ENCODE data around the gene CDH20. TPM values are rescaled to one million over a fixed set of nuclear protein-coding genes. Genes with fewer than 3 reads are reported as not detected.

Gene CDH20
- polyA plus RNA-seq, 2 of the 4 experiments (the other 2 are of a cell fraction), result not detected

- TF ChIP-seq BHLHE40 (IDR thresholded peaks at IDR 0.05; ENCODE audit: low read depth, low read length) (no peak), POLR2A (IDR thresholded peaks at IDR 0.05; ENCODE audit: low read length) (no peak), POLR2AphosphoS2 (conservative IDR thresholded peaks at IDR 0.05; ENCODE audit: low read length) (no peak), JUNB (IDR thresholded peaks at IDR 0.05) (no peak), CHD4 (IDR thresholded peaks at IDR 0.05; ENCODE audit: borderline replicate concordance) (no peak), GATA3 (IDR thresholded peaks at IDR 0.05; ENCODE audit: borderline replicate concordance) (no peak)
These were observed 218.4 kb downstream of the CDH20 start (continued) for GRCh38 chr18:61551586-61551985.

- ATAC-seq (no peak), FAIRE-seq (no peak), DNase-seq (ENCODE audit: low read depth in 1 of 2, low spot score in 1 of 2) (no peak)
- ChIA-PET CTCF (no interaction called here), POLR2A (interaction anchor here (0.6 kb wide), 1 partner anchor 255 kb away, joined by 3 read pairs; no protein-coding TSS in a partner anchor)
- H3K27ac ChIP-seq, result no peak overlapping the region
- 43% methylated on average over 4 of the region's 4 CpGs for WGBS (ENCODE audit: missing lambda C conversion rate)
- no peak overlapping the region for H3K4me3 ChIP-seq
- no peak overlapping the region for H3K4me2 ChIP-seq
- no peaks in the 10 kb centered on the region for H3K9me3 ChIP-seq
- TF ChIP-seq MAFK (IDR thresholded peaks at IDR 0.05; ENCODE audit: partially characterized antibody), result no peak
- no peak for TF ChIP-seq GATA3 (IDR thresholded peaks at IDR 0.05; ENCODE audit: borderline replicate concordance)
- no peak for TF ChIP-seq EP300 (IDR thresholded peaks at IDR 0.05)
- no peak for TF ChIP-seq MAZ (IDR thresholded peaks at IDR 0.05; ENCODE audit: borderline replicate concordance, low read depth, low read length)
- TF ChIP-seq TP53 (CRISPR knock-in tag; IDR thresholded peaks at IDR 0.05), result no peak
- no peak for TF ChIP-seq FOSB (CRISPR knock-in tag; IDR thresholded peaks at IDR 0.05)
- TF ChIP-seq BHLHE40 (IDR thresholded peaks at IDR 0.05; ENCODE audit: low read depth, low read length), result no peak
- no peak for TF ChIP-seq POLR2A (IDR thresholded peaks at IDR 0.05; ENCODE audit: low read length)
- TF ChIP-seq HOXB5 (CRISPR knock-in tag; IDR thresholded peaks at IDR 0.05), result no peak
- no peak for TF ChIP-seq HDAC2 (IDR thresholded peaks at IDR 0.05)
- TF ChIP-seq CHD2 (IDR thresholded peaks at IDR 0.05; ENCODE audit: low read length, partially characterized antibody), result no peak
- TF ChIP-seq HMGXB4 (CRISPR knock-in tag; IDR thresholded peaks at IDR 0.05; ENCODE audit: borderline replicate concordance), result no peak
- TF ChIP-seq FOSL2 (IDR thresholded peaks at IDR 0.05), result no peak
- TF ChIP-seq FOSL2 (CRISPR knock-in tag; IDR thresholded peaks at IDR 0.05), result no peak
- no peak for TF ChIP-seq CBX2 (IDR thresholded peaks at IDR 0.05; ENCODE audit: borderline replicate concordance, low read depth)
- TF ChIP-seq CHD4 (IDR thresholded peaks at IDR 0.05; ENCODE audit: borderline replicate concordance), result no peak
- no peaks in the 10 kb centered on the region for H3K4me1 ChIP-seq
These were observed 219.9 kb downstream of the CDH20 start for GRCh38 chr18:61553045-61553659.

GRCh38 chr18:61554117-61554776, 221.0 kb downstream of the CDH20 start:
- DNase-seq (ENCODE audit: low read depth in 1 of 2, low spot score in 1 of 2) (no peak), ATAC-seq (no peak), FAIRE-seq (no peak)
- POLR2A ChIA-PET, result no interaction called here
- Histone ChIP-seq H3K4me2 (no peak overlapping the region), H3K9me3 (no peaks in the 10 kb centered on the region), H3K4me3 (no peak overlapping the region), H3K4me1 (no peaks in the 10 kb centered on the region), H3K27ac (no peak overlapping the region)
- CTCF ChIA-PET, result interaction anchor here (0.8 to 1.2 kb wide), 2 partner anchors 347 to 577 kb away, joined by 4 to 5 read pairs; no protein-coding TSS in a partner anchor
- 82% methylated on average over 29 of the region's 67 CpGs for WGBS (ENCODE audit: missing lambda C conversion rate)
- no peak for TF ChIP-seq HEYL (CRISPR knock-in tag; IDR thresholded peaks at IDR 0.05)
- no peak for TF ChIP-seq MAFK (IDR thresholded peaks at IDR 0.05; ENCODE audit: partially characterized antibody)

GRCh38 chr18:61554946-61555361, 221.7 kb downstream of the CDH20 start:
- 50% methylated on average over 4 of the region's 4 CpGs for WGBS (ENCODE audit: missing lambda C conversion rate)
- Histone ChIP-seq H3K4me1 (no peaks in the 10 kb centered on the region), H3K27ac (no peak overlapping the region), H3K9me3 (no peaks in the 10 kb centered on the region), H3K4me3 (no peak overlapping the region), H3K4me2 (no peak overlapping the region)
- ATAC-seq, result no peak
- POLR2A ChIA-PET, result no interaction called here
- no peak for DNase-seq (ENCODE audit: low read depth in 1 of 2, low spot score in 1 of 2)
- CTCF ChIA-PET, result interaction anchor here (0.8 to 1.2 kb wide), 2 partner anchors 346 to 577 kb away, joined by 4 to 5 read pairs; no protein-coding TSS in a partner anchor
- FAIRE-seq, result no peak
- TF ChIP-seq CBX2 (IDR thresholded peaks at IDR 0.05; ENCODE audit: borderline replicate concordance, low read depth) (no peak), RCOR1 (IDR thresholded peaks at IDR 0.05; ENCODE audit: low read depth, low read length) (no peak), HOXA7 (CRISPR knock-in tag; IDR thresholded peaks at IDR 0.05) (no peak), MAX (IDR thresholded peaks at IDR 0.05) (no peak), ELK1 (IDR thresholded peaks at IDR 0.05; ENCODE audit: low read depth, low read length) (no peak), TFCP2L1 (CRISPR knock-in tag; IDR thresholded peaks at IDR 0.05) (no peak), CBX8 (IDR thresholded peaks at IDR 0.05) (no peak), E2F6 (IDR thresholded peaks at IDR 0.05; ENCODE audit: borderline replicate concordance, low read depth) (no peak), BHLHE40 (IDR thresholded peaks at IDR 0.05; ENCODE audit: low read depth, low read length) (no peak)

All from A549 (cell line).